ENCODE results near the gene FTSJ3.

FTSJ3 gene

GRCh38 chr17:63792055-63792729, 35.3 kb downstream of the FTSJ3 start:
- DNase-seq (ENCODE audit: low read depth in 2 of 2, low spot score in 1 of 2), result no peak

DNA sequence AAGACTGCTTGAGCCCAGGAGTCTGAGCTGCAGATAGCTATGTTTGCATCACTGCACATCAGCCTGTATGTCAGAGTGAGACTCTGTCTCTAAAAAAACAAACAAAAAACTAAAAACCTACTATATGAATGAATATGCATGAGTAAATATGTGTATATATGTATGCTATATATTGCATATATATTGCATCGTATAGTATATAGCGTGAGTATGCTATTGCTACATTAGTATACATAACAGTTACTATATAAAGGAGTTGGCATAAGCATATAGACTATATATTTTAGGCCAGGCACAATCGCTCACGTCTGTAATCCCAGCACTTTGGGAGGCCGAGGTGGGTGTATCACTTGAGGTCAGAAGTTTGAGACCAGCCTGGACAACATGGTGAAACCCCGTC, 37.4 kb downstream of the FTSJ3 start:
- no peak for DNase-seq (ENCODE audit: low read depth in 2 of 2, low spot score in 1 of 2)

- DNase-seq (ENCODE audit: low read depth in 2 of 2, low spot score in 1 of 2), result no peak
Observed at GRCh38 chr17:63786971-63787711, 40.3 kb downstream of the FTSJ3 start.

DNA sequence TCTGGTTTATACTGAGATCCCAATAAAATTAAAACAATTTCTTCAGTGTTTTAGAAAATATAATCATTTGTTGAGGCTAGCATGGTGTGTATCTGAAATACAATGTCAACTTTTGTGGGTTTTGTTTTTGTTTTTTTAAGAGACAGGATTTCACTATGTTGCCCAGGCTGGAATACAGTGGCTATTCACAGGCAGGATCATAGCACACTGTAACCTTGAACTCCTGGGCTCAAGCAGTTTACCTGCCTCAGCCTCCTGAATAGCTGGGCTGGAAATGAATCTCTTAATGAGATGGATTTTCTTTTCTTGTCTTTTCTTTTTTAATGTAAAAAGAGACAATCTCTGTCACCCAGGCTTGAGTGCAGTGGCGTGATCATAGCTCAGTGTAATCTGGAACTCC, 41.3 kb downstream of the FTSJ3 start:
- DNase-seq (ENCODE audit: low read depth in 2 of 2, low spot score in 1 of 2), result no peak

DNA sequence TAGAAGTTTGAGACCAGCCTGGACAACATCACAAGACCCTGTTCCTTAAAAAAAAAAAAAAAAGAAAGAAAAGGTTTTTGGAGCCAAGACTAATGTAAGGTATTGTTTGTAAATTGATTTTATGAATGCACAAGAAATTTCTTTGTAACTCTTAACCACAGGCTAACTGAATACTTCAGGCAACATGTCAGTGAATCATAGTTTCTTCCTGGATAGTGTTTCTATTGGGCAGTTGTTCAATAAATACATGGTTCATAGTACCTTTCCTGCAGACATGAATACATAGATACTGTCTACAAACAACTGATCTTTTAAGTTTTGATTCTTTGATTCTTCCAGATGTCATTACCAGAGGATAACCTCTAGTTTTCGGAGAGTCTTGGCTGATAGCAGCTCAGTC, 41.9 kb downstream of the FTSJ3 start:
- no peak for DNase-seq (ENCODE audit: low read depth in 2 of 2, low spot score in 1 of 2)

- no peak for DNase-seq (ENCODE audit: low read depth in 2 of 2, low spot score in 1 of 2)
Observed at GRCh38 chr17:63783522-63783921, 43.9 kb downstream of the FTSJ3 start.

GRCh38 chr17:63780928-63781327, 46.5 kb downstream of the FTSJ3 start:
- no peak for DNase-seq (ENCODE audit: low read depth in 2 of 2, low spot score in 1 of 2)

DNA sequence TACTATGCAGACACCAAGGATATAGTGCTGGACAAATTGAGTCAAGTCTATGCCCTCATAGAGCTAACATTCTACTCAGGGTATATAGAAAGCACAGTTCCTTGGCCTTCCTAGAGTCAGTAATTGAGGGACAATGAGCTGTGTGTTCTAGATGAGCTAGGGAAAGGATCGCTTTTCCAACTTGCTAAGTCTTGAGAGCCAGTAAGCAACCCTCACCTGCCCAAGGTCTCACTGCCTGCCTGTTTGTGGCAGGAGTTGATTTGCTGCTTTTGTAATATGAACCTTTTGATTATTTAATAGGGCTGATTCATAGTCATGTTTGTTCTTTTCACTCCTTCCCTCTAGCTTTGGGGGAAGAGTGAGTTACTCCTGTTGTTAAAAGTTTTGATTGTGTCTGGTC, 47.0 kb downstream of the FTSJ3 start:
- no peak for DNase-seq (ENCODE audit: low read depth in 2 of 2, low spot score in 1 of 2)

DNA sequence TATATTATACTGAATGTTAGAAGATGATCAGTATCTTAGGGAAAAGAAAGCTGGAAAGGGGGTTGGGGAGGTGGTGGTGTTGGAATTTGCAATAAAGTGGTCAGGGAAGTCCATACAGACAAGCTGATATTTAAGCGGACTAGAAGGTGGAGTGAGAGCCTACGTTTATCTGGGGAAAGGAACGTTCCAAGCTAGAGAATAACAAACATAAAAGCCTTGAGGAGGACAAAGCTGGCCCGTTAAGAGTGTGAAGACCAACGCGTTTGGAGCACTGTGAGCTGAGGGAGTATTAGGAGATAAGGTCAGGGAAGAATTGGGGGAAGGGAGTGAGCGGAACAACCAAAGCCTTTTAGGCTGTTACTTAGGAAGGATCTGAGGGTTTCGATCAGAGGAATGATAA, 52.0 kb downstream of the FTSJ3 start:
- DNase-seq (ENCODE audit: low read depth in 2 of 2, low spot score in 1 of 2), result no peak

GRCh38 chr17:63774969-63775265, 52.5 kb downstream of the FTSJ3 start:
- no peak for DNase-seq (ENCODE audit: low read depth in 2 of 2, low spot score in 1 of 2)

- peak in 1 of 2 donors; percentile 80 for DNase-seq (ENCODE audit: low read depth in 2 of 2, low spot score in 1 of 2)
Observed at GRCh38 chr17:63774141-63774968, 53.1 kb downstream of the FTSJ3 start, which contains the start of gene DDX42. Gene DDX42, plus strand, starts transcription at chr17:63774170. Its CDS starts 12,880 bp downstream, at chr17:63787050.

GRCh38 chr17:63773272-63774140, 54.0 kb downstream of the FTSJ3 start, which contains the start of gene CCDC47:
Gene CCDC47, minus strand, starts transcription at chr17:63773597. Its CDS starts 7,422 bp downstream, at chr17:63766175.
- peak; percentile 90 to 95 for DNase-seq (ENCODE audit: low read depth in 2 of 2, low spot score in 1 of 2)

GRCh38 chr17:63772801-63773271, 54.6 kb downstream of the FTSJ3 start:
- DNase-seq (ENCODE audit: low read depth in 2 of 2, low spot score in 1 of 2), result no peak
